Measurements from ENCODE around the gene CYGB. TPM values are rescaled to one million over a fixed set of nuclear protein-coding genes. Genes with fewer than 3 reads are reported as not detected.
A peak's percentile ranks its signal among the peaks of the same experiment; 100 is the strongest.

CYGB gene
- polyA plus RNA-seq, 3 donors, result not detected

DNA sequence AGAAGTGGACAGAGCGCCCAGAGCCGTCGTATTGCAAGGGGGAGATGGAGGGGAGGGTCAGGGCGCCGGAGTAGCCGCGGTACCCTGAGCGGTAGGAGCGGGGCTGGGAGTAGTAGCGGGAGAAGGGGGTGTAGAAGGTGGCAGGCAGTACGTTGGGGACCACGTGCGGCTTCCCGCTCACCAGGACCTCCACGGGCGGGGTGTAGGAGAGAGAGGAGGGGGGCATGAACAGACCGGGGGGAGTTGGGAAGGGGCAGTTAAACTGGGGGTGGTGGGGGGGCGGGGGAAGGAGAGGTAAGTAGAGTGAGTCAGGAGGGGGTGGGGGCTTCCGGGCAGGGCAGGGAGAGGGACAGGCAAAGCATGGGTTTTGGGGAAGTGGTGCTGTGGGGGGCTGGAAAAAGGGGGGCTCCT is 31.3 kb upstream of the CYGB start:
- Histone ChIP-seq H4K20me1 (ENCODE audit: insufficient read depth, low read length) (peaks cover 39% of the 10 kb centered on the region), H3K27ac (ENCODE audit: low read depth in 1 of 2, low read length in 2 of 2) (no peak overlapping the region), H3K9me3 (replicated peaks in 1 of 2; ENCODE audit: control insufficient read depth in 1 of 2, insufficient read depth in 1 of 2, low read length in 2 of 2) (no peaks in the 10 kb centered on the region), H3K4me1 (ENCODE audit: control insufficient read depth in 1 of 2, insufficient read depth in 2 of 2, low read length in 2 of 2) (peaks cover 21 to 28% of the 10 kb centered on the region in 2 donors), H3K27me3 (ENCODE audit: control insufficient read depth in 2 of 2, insufficient read depth in 2 of 2, low read length in 2 of 2) (peaks cover 0 to 7% of the 10 kb centered on the region in 2 donors), H2AFZ (ENCODE audit: insufficient read depth, low read depth, low read length, poor library complexity, severe bottlenecking) (no peak overlapping the region), H3K4me2 (replicated peaks; ENCODE audit: extremely low read depth, low read length, poor library complexity, severe bottlenecking) (no peak overlapping the region), H3K9ac (ENCODE audit: insufficient read depth, low read length, poor library complexity, severe bottlenecking) (no peak overlapping the region), H3K36me3 (replicated peaks in 1 of 2; ENCODE audit: control insufficient read depth in 1 of 2, insufficient read depth in 2 of 2, low read length in 2 of 2) (peaks cover 18 to 23% of the 10 kb centered on the region in 2 donors), H3K4me3 (replicated peaks in 1 of 3; ENCODE audit: low read depth in 2 of 3, low read length in 3 of 3) (no peak overlapping the region), H3K79me2 (ENCODE audit: insufficient read depth, low read length) (no peaks in the 10 kb centered on the region)
- peaks cover 28 to 41% of the 10 kb centered on the region in 2 donors for H3K36me3 Mint-ChIP-seq
- peaks cover 30% of the 10 kb centered on the region for H3K4me1 Mint-ChIP-seq
- TF ChIP-seq, protein P1, sequence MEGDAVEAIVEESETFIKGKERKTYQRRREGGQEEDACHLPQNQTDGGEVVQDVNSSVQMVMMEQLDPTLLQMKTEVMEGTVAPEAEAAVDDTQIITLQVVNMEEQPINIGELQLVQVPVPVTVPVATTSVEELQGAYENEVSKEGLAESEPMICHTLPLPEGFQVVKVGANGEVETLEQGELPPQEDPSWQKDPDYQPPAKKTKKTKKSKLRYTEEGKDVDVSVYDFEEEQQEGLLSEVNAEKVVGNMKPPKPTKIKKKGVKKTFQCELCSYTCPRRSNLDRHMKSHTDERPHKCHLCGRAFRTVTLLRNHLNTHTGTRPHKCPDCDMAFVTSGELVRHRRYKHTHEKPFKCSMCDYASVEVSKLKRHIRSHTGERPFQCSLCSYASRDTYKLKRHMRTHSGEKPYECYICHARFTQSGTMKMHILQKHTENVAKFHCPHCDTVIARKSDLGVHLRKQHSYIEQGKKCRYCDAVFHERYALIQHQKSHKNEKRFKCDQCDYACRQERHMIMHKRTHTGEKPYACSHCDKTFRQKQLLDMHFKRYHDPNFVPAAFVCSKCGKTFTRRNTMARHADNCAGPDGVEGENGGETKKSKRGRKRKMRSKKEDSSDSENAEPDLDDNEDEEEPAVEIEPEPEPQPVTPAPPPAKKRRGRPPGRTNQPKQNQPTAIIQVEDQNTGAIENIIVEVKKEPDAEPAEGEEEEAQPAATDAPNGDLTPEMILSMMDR (IDR thresholded peaks at IDR 0.05), result no peak
- intact Hi-C loops (cut with micrococcal nuclease), result loop anchor here in 1 of 2 donors (5.0 kb wide), 1 partner anchor 53 kb away; no protein-coding TSS in a partner anchor
- peaks cover 2 to 13% (median 6%) of the 10 kb centered on the region in 7 donors for H3K9me3 Mint-ChIP-seq
- H3K27ac Mint-ChIP-seq, result peak overlapping the region in 1 of 7 donors; percentile 2
- peak in 1 of 3 donors; percentile 68 for DNase-seq
- H3K4me3 Mint-ChIP-seq, result peak overlapping the region in 1 of 2 donors; percentile 48
- H3K27me3 Mint-ChIP-seq (ENCODE audit: low read depth in 3 of 3), result peaks cover 10 to 24% (median 20%) of the 10 kb centered on the region in 3 donors
- WGBS (ENCODE audit: insufficient coverage), result under 1% methylated on average over 13 of the region's 19 CpGs

DNA sequence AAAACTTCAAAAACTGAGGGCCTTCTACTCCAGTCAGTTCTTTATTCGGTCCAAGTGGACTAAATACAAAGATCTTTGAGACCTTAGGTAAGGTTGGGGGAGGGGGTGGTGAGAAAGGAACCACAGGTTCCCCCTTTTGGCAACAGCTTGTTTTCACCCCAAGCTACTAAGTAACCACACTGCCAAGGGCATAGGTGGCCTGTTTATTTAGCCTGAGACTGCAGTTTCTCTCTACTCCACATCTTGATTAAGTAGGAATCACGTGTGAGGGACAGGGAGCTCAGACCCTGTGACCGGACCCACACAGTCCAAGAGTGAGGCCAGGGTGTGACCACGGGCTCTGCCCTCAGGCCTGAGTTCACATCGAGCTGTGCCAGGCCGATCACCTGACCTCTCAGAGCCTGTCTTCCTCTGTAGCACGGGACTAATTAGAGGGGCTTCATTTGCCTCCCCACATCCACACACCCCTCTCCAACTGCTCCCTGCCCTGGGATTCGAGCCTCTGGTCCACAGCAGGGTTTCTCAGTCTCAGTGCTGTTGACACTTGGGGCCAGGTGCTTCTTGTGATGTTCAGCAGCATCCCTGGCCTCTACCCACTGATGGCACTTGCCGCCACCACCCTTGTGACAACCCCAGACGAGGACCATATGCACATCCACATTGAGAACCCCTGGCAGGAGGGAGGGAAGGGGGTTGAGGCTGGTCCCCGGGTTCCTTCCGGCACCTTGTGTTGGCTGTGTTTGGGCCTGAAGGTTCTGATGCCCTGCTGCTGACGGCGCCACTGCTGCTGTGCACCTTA is 30.3 kb upstream of the CYGB start:
- peaks cover 34% of the 10 kb centered on the region for H3K4me1 Mint-ChIP-seq
- peaks cover 2 to 13% (median 6%) of the 10 kb centered on the region in 7 donors for H3K9me3 Mint-ChIP-seq
- no peaks in the 10 kb centered on the region for H3K79me2 ChIP-seq (ENCODE audit: insufficient read depth, low read length)
- peaks cover 20 to 28% of the 10 kb centered on the region in 2 donors for H3K36me3 ChIP-seq (replicated peaks in 1 of 2; ENCODE audit: control insufficient read depth in 1 of 2, insufficient read depth in 2 of 2, low read length in 2 of 2)
- H3K4me3 Mint-ChIP-seq, result peak overlapping the region in 1 of 2 donors; percentile 55
- H4K20me1 ChIP-seq (ENCODE audit: insufficient read depth, low read length), result peaks cover 42% of the 10 kb centered on the region
- H3K9me3 ChIP-seq (replicated peaks in 1 of 2; ENCODE audit: control insufficient read depth in 1 of 2, insufficient read depth in 1 of 2, low read length in 2 of 2), result no peaks in the 10 kb centered on the region
- H3K4me2 ChIP-seq (replicated peaks; ENCODE audit: extremely low read depth, low read length, poor library complexity, severe bottlenecking), result peak overlapping the region; percentile 34
- peaks cover 10 to 24% (median 20%) of the 10 kb centered on the region in 3 donors for H3K27me3 Mint-ChIP-seq (ENCODE audit: low read depth in 3 of 3)
- intact Hi-C loops (cut with micrococcal nuclease), result loop anchor here in 1 of 2 donors (5.0 kb wide), 1 partner anchor 54 kb away; no protein-coding TSS in a partner anchor
- peak overlapping the region; percentile 12 for H3K9ac ChIP-seq (ENCODE audit: insufficient read depth, low read length, poor library complexity, severe bottlenecking)
- TF ChIP-seq, protein P1 (IDR thresholded peaks at IDR 0.05), result no peak
- peaks cover 21 to 33% of the 10 kb centered on the region in 2 donors for H3K4me1 ChIP-seq (ENCODE audit: control insufficient read depth in 1 of 2, insufficient read depth in 2 of 2, low read length in 2 of 2)
- 10% methylated on average over 7 of the region's 14 CpGs for WGBS (ENCODE audit: insufficient coverage)
- H3K27ac ChIP-seq (ENCODE audit: low read depth in 1 of 2, low read length in 2 of 2), result no peak overlapping the region
- H3K27ac Mint-ChIP-seq, result peak overlapping the region in 6 of 7 donors; percentile 25 to 86 (median 62)
- H3K27me3 ChIP-seq (ENCODE audit: control insufficient read depth in 2 of 2, insufficient read depth in 2 of 2, low read length in 2 of 2), result peaks cover 0 to 7% of the 10 kb centered on the region in 2 donors
- H2AFZ ChIP-seq (ENCODE audit: insufficient read depth, low read depth, low read length, poor library complexity, severe bottlenecking), result no peak overlapping the region
- no peak overlapping the region for H3K4me3 ChIP-seq (replicated peaks in 1 of 3; ENCODE audit: low read depth in 2 of 3, low read length in 3 of 3)
- peaks cover 36 to 46% of the 10 kb centered on the region in 2 donors for H3K36me3 Mint-ChIP-seq
- DNase-seq, result peak; percentile 48 to 61 (median 51)
